ENCODE results near the gene ALOX12. TPM values are rescaled to one million over a fixed set of nuclear protein-coding genes. Genes with fewer than 3 reads are reported as not detected.

The ALOX12 gene
- total RNA-seq, 1 experiment from 2014 or later = not detected

DNA sequence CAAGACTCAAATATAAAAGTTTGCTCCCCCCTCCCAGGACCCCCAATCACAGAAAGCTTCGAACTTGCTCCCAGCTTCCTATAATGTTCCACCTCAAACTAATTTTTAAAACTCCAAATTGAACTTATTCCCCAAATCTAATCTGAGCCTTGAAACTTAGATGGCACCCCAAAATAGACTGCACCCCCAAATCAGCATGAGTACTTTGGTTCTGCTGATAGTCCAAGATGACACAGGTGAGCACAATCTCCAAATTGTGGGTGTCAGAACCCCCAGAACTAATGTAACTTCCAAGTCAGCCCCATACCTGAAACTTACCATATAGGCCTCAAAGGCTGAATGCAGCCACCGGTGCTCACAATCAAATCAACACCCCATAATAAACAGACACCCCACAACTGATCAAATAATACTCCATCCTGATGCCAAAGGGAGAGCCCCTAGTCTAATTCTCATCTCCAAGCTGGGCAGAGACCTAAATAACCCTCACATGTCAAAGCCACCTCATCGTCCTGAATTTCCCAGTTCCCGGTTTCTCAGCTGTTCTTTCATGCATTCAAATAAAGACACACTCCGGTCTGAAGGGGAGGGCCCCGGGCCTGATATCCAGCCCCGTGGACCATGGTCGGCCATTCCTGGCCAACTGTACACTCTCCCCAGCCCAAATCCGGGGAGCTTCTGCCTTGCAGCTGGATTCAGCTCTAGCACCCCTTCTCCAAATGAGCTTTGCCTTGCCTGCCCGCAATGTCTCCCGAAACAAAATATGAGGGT, 25.2 kb downstream of the ALOX12 start:
- Histone ChIP-seq H3K9ac (ENCODE audit: low read length) (0 out of 2 replicates have a peak overlapping the region, but pooled peaks have one; percentile 43), H3K9me2 (ENCODE audit: insufficient read depth) (no peaks in the 10 kb centered on the region), H3K27ac (ENCODE audit: low read depth, low read length) (no peak overlapping the region), H3K9me3 (ENCODE audit: control insufficient read depth in 1 of 2, insufficient read depth in 1 of 2, low read depth in 1 of 2, low read length in 2 of 2) (no peaks in the 10 kb centered on the region), H3K79me2 (ENCODE audit: insufficient read depth, low read length) (no peaks in the 10 kb centered on the region), H3K4me2 (ENCODE audit: low read length) (peak overlapping the region; percentile 73), H4K20me1 (ENCODE audit: insufficient read depth) (no peaks in the 10 kb centered on the region), H3K36me3 (ENCODE audit: control insufficient read depth in 1 of 2, insufficient read depth in 2 of 2, low read length in 2 of 2) (no peaks in the 10 kb centered on the region), H3K27me3 (ENCODE audit: insufficient read depth, low read length) (no peaks in the 10 kb centered on the region), H2AFZ (ENCODE audit: low read depth, low read length, poor library complexity, severe bottlenecking) (no peak overlapping the region), H3K4me3 (replicated peaks in 1 of 2; ENCODE audit: low read depth in 1 of 2, low read length in 2 of 2) (no peak overlapping the region), H3K4me1 (ENCODE audit: control insufficient read depth in 1 of 2, insufficient read depth in 2 of 2, low read length in 2 of 2) (peaks cover 6 to 44% of the 10 kb centered on the region in 2 experiments; a peak in 3 of 4 replicates)
- TF ChIP-seq EGR1 (IDR thresholded peaks at IDR 0.05; ENCODE audit: low read depth) = no peak
- TF ChIP-seq ELF1 (IDR thresholded peaks at IDR 0.05; ENCODE audit: borderline replicate concordance, low read depth) = no peak
- no peak for TF ChIP-seq JUND (IDR thresholded peaks at IDR 0.05)
- no peak for TF ChIP-seq ATF3 (IDR thresholded peaks at IDR 0.05)
- no peak for TF ChIP-seq RAD21 (IDR thresholded peaks at IDR 0.05; ENCODE audit: low read depth)
- no peak for TF ChIP-seq EZH2phosphoT487 (IDR thresholded peaks at IDR 0.05; ENCODE audit: borderline replicate concordance)
- no peak for TF ChIP-seq SP1 (IDR thresholded peaks at IDR 0.05; ENCODE audit: low read depth)
- TF ChIP-seq POLR2AphosphoS5 (IDR thresholded peaks at IDR 0.05; ENCODE audit: low read depth, low read length) = no peak
- TF ChIP-seq SRF (IDR thresholded peaks at IDR 0.05; ENCODE audit: low read depth) = no peak
- no peak for TF ChIP-seq ZFX (IDR thresholded peaks at IDR 0.05)
- TF ChIP-seq CBX3 (IDR thresholded peaks at IDR 0.05; ENCODE audit: low read depth) = no peak
- no peak for TF ChIP-seq ZNF274 (IDR thresholded peaks at IDR 0.05; ENCODE audit: low read depth, low read length)
- TF ChIP-seq ZBTB33 (IDR thresholded peaks at IDR 0.05; ENCODE audit: extremely low read depth, insufficient replicate concordance, low read length) = no peak
- TF ChIP-seq SIN3A (IDR thresholded peaks at IDR 0.05; ENCODE audit: low read depth) = no peak
- TF ChIP-seq, protein P1, sequence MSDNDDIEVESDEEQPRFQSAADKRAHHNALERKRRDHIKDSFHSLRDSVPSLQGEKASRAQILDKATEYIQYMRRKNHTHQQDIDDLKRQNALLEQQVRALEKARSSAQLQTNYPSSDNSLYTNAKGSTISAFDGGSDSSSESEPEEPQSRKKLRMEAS (IDR thresholded peaks at IDR 0.05) = no peak
- TF ChIP-seq, protein P2, sequence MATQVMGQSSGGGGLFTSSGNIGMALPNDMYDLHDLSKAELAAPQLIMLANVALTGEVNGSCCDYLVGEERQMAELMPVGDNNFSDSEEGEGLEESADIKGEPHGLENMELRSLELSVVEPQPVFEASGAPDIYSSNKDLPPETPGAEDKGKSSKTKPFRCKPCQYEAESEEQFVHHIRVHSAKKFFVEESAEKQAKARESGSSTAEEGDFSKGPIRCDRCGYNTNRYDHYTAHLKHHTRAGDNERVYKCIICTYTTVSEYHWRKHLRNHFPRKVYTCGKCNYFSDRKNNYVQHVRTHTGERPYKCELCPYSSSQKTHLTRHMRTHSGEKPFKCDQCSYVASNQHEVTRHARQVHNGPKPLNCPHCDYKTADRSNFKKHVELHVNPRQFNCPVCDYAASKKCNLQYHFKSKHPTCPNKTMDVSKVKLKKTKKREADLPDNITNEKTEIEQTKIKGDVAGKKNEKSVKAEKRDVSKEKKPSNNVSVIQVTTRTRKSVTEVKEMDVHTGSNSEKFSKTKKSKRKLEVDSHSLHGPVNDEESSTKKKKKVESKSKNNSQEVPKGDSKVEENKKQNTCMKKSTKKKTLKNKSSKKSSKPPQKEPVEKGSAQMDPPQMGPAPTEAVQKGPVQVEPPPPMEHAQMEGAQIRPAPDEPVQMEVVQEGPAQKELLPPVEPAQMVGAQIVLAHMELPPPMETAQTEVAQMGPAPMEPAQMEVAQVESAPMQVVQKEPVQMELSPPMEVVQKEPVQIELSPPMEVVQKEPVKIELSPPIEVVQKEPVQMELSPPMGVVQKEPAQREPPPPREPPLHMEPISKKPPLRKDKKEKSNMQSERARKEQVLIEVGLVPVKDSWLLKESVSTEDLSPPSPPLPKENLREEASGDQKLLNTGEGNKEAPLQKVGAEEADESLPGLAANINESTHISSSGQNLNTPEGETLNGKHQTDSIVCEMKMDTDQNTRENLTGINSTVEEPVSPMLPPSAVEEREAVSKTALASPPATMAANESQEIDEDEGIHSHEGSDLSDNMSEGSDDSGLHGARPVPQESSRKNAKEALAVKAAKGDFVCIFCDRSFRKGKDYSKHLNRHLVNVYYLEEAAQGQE (IDR thresholded peaks at IDR 0.05; ENCODE audit: low read depth) = no peak
- ChIA-PET CTCF (interaction anchor here (0.6 to 2.3 kb wide), 9 partner anchors 15 to 358 kb away, joined by 3 to 15 read pairs (median 4); partner anchors contain the start of gene SLC16A13), POLR2A (interaction anchor here (0.8 to 1.8 kb wide), 2 partner anchors 10 to 15 kb away, joined by 3 to 7 read pairs; partner anchors contain the start of gene SLC16A13), RAD21 (ENCODE audit: low non-redundant PET in 1 of 2, low total read pairs in 2 of 2, uncharacterized antibody in 2 of 2, unreplicated experiment in 2 of 2) (interaction anchor here in 1 of 2 experiments (1.6 kb wide), 1 partner anchor 178 kb away, joined by 4 read pairs; no protein-coding TSS in a partner anchor)
- intact Hi-C loops (cut with micrococcal nuclease) = no loop called here
- DNase-seq (ENCODE audit: low read depth, low spot score) = no peak
- BruUV-seq (replicated peaks) = no TSS peak
- no peak for ATAC-seq

Data from HCT116 (cell line).